Endothelial cell of umbilical vein (primary cell): ENCODE measurements around the gene MTTP.

ENCODE experiments used
- CTCF ChIP-seq, 2 donors: IDR thresholded peaks; 1 replicate in 1 of 2; 2 replicates in 1 of 2; pipeline ENCODE4 v1.5.1; 2011; ENCODE audit warnings: low read length in 2 of 2, mild to moderate bottlenecking in 2 of 2, moderate library complexity in 2 of 2, control low read depth in 1 of 2, inconsistent platforms in 1 of 2, low read depth in 1 of 2; ENCODE audit not compliant: insufficient read depth in 1 of 2; ENCODE audit errors: extremely low read depth in 1 of 2
- EZH2 ChIP-seq: IDR thresholded peaks from 2 replicates; pipeline ENCODE4 v1.6.1; 2012; ENCODE audit warnings: borderline replicate concordance, low read depth, mild to moderate bottlenecking, moderate library complexity, low read length, inconsistent platforms; ENCODE audit not compliant: severe bottlenecking
- MAX ChIP-seq: IDR thresholded peaks from 2 replicates; pipeline ENCODE4 v1.6.1; 2011; ENCODE audit not compliant: insufficient read depth, insufficient read length
- MYC ChIP-seq: IDR thresholded peaks from one replicate; pipeline ENCODE4 v1.6.1; 2011; ENCODE audit warnings: mild to moderate bottlenecking, low read depth, low read length
- POLR2AphosphoS5 ChIP-seq: IDR thresholded peaks from 2 replicates; pipeline ENCODE4 v1.6.1; 2012; ENCODE audit warnings: low read depth, mild to moderate bottlenecking, control low read depth, low read length, moderate library complexity; ENCODE audit not compliant: insufficient read depth

GRCh38 chr4:99637174-99637573 is 62.5 kb downstream of the MTTP start:
- TF ChIP-seq MYC (no peak), CTCF (IDR thresholded peaks at IDR 0.05; ENCODE audit: extremely low read depth in 1 of 2, insufficient read depth in 1 of 2, low read depth in 1 of 2, low read length in 2 of 2) (no peak), POLR2AphosphoS5 (no peak), EZH2 (no peak), MAX (no peak)
